OCI-LY1 (cell line): ENCODE measurements around the gene SPIN1.

Source experiments
- H2AFZ ChIP-seq: fragments of 200-600 bp; sonication (generic), shearing (Covaris generic); 2 replicates; pipeline ENCODE4 v1.6.0; 2014; ENCODE audit warnings: antibody characterized with exemption, mild to moderate bottlenecking, low read length
- H3F3A ChIP-seq: fragments of 200-600 bp; sonication (generic), shearing (Covaris generic); 2 replicates; pipeline ENCODE4 v1.6.0; 2014; ENCODE audit warnings: mild to moderate bottlenecking, antibody characterized with exemption, low read length, moderate library complexity; ENCODE audit not compliant: insufficient read depth
- H3K27ac ChIP-seq: fragments of 200-600 bp; sonication (generic); 2 replicates; pipeline ENCODE4 v1.5.1; 2014; ENCODE audit warnings: low read length, mixed run types, mild to moderate bottlenecking, low read depth; ENCODE audit not compliant: poor library complexity, severe bottlenecking
- H3K27me3 ChIP-seq: fragments of 200-600 bp; sonication (generic); 2 replicates; pipeline ENCODE4 v1.6.0; 2014; ENCODE audit warnings: antibody characterized with exemption, mild to moderate bottlenecking, low read length, moderate library complexity; ENCODE audit not compliant: insufficient read depth
- H3K36me3 ChIP-seq: fragments of 200-600 bp; sonication (generic); 2 replicates; pipeline ENCODE4 v1.6.1; 2014; ENCODE audit warnings: mild to moderate bottlenecking, antibody characterized with exemption, low read length, moderate library complexity, mixed read lengths; ENCODE audit not compliant: insufficient read depth
- H3K4me1 ChIP-seq: fragments of 200-600 bp; sonication (generic); 2 replicates; pipeline ENCODE4 v1.5.1; 2014; ENCODE audit warnings: mild to moderate bottlenecking, low read length, moderate library complexity; ENCODE audit not compliant: insufficient read depth, severe bottlenecking
- H3K4me2 ChIP-seq: fragments of 200-600 bp; sonication (generic), shearing (Covaris generic); 2 replicates; pipeline ENCODE4 v1.6.1; 2014; ENCODE audit warnings: low read length
- H3K4me3 ChIP-seq: fragments of 200-600 bp; sonication (generic); 2 replicates; pipeline ENCODE4 v1.5.1; 2014; ENCODE audit warnings: low read length, low read depth, mild to moderate bottlenecking, mixed read lengths; ENCODE audit not compliant: poor library complexity, severe bottlenecking
- H3K79me2 ChIP-seq: fragments of 200-600 bp; shearing (Covaris generic); 2 replicates; pipeline ENCODE4 v1.6.1; 2016; ENCODE audit warnings: mixed run types, low read length, mixed read lengths; ENCODE audit not compliant: insufficient read depth
- H3K9ac ChIP-seq: fragments of 200-600 bp; sonication (generic), shearing (Covaris generic); 2 replicates; pipeline ENCODE4 v1.6.1; 2014; ENCODE audit warnings: mild to moderate bottlenecking, low read length, mixed read lengths
- H3K9me2 ChIP-seq: fragments of 200-600 bp; sonication (generic), shearing (Covaris generic); 2 replicates; pipeline ENCODE4 v1.6.1; 2014; ENCODE audit warnings: low read depth, mild to moderate bottlenecking, low read length, mixed read lengths
- H3K9me3 ChIP-seq: fragments of 200-600 bp; shearing (Covaris generic); 2 replicates; pipeline ENCODE4 v1.6.1; 2014; ENCODE audit warnings: low read length, mixed read lengths
- H4K20me1 ChIP-seq: fragments of 200-600 bp; sonication (generic), shearing (Covaris generic); 2 replicates; pipeline ENCODE4 v1.6.0; 2016; ENCODE audit warnings: mild to moderate bottlenecking, low read length; ENCODE audit not compliant: insufficient read depth
- CTCF ChIP-seq: fragments of 200-600 bp; sonication (generic), shearing (Covaris generic); IDR thresholded peaks from 2 replicates; pipeline ENCODE4 v1.5.1; 2017; ENCODE audit warnings: mild to moderate bottlenecking, antibody characterized with exemption, low read length, moderate library complexity, mixed read lengths
- EZH2 ChIP-seq: fragments of 200-600 bp; sonication (generic), shearing (Covaris generic); IDR thresholded peaks from 2 replicates; pipeline ENCODE4 v1.8.0; 2017; ENCODE audit warnings: borderline replicate concordance, mixed run types, mild to moderate bottlenecking, antibody characterized with exemption, low read length, moderate library complexity, mixed read lengths

Gene SPIN1

GRCh38 chr9:88411471-88411870, 23.2 kb downstream of the SPIN1 start:
- Histone ChIP-seq H3K9ac (no peak overlapping the region), H3K9me2 (no peaks in the 10 kb centered on the region), H3K27me3 (no peaks in the 10 kb centered on the region), H3K4me1 (no peaks in the 10 kb centered on the region), H3K36me3 (no peaks in the 10 kb centered on the region), H2AFZ (no peak overlapping the region), H3K79me2 (peaks cover 15% of the 10 kb centered on the region), H3K27ac (no peak overlapping the region), H3K4me3 (no peak overlapping the region), H3F3A (no peaks in the 10 kb centered on the region; the same call in 1 of the 2 replicates), H3K9me3 (peaks cover 8% of the 10 kb centered on the region), H3K4me2 (no peak overlapping the region), H4K20me1 (no peaks in the 10 kb centered on the region)
- TF ChIP-seq EZH2 (no peak), CTCF (no peak)

- Histone ChIP-seq H3F3A (no peaks in the 10 kb centered on the region; the same call in 1 of the 2 replicates), H4K20me1 (no peaks in the 10 kb centered on the region), H3K27ac (no peak overlapping the region), H3K4me2 (no peak overlapping the region), H3K36me3 (peaks cover 22% of the 10 kb centered on the region), H3K4me3 (no peak overlapping the region), H3K79me2 (0 out of 2 replicates have a peak, but pooled peaks cover 6% of the 10 kb centered on the region), H3K27me3 (no peaks in the 10 kb centered on the region), H3K9me3 (peaks cover 19% of the 10 kb centered on the region), H3K4me1 (no peaks in the 10 kb centered on the region), H2AFZ (no peak overlapping the region), H3K9me2 (no peaks in the 10 kb centered on the region), H3K9ac (no peak overlapping the region)
- TF ChIP-seq CTCF: no peak
- TF ChIP-seq EZH2: no peak
These were observed 26.1 kb downstream of the SPIN1 start for GRCh38 chr9:88414298-88414697.

GRCh38 chr9:88418025-88418424, 29.8 kb downstream of the SPIN1 start:
- Histone ChIP-seq H3K4me3 (no peak overlapping the region), H3K4me2 (no peak overlapping the region), H3K9ac (no peak overlapping the region), H3K36me3 (peaks cover 44% of the 10 kb centered on the region), H3K4me1 (no peaks in the 10 kb centered on the region), H3K9me3 (peaks cover 22% of the 10 kb centered on the region), H3K27me3 (no peaks in the 10 kb centered on the region), H3K79me2 (0 out of 2 replicates have a peak, but pooled peaks cover 6% of the 10 kb centered on the region), H4K20me1 (no peaks in the 10 kb centered on the region), H3K27ac (no peak overlapping the region), H3F3A (no peaks in the 10 kb centered on the region; the same call in 1 of the 2 replicates), H2AFZ (no peak overlapping the region), H3K9me2 (no peaks in the 10 kb centered on the region)
- no peak for TF ChIP-seq CTCF
- no peak for TF ChIP-seq EZH2
